Fibroblast of mammary gland (primary cell): ENCODE measurements around the gene TMBIM1.

Experiments used
- DNase-seq: peaks from one replicate; pipeline ENCODE4 v3.0.0-alpha.2; 2010; ENCODE audit warnings: low read depth
- H3K4me3 ChIP-seq: 2 replicates; pipeline ENCODE4 v1.5.1; 2011; ENCODE audit warnings: low read depth, mild to moderate bottlenecking, low read length, moderate library complexity; ENCODE audit not compliant: control insufficient read depth
- TF ChIP-seq, protein P1 (sequence below): conservative IDR thresholded peaks from 2 replicates; pipeline ENCODE4 v1.5.1; 2011; ENCODE audit warnings: low read depth, low read length, inconsistent platforms; ENCODE audit not compliant: control insufficient read depth, insufficient read depth

TMBIM1 gene

GRCh38 chr2:218236829-218237228 lies 55.5 kb downstream of the TMBIM1 start:
- H3K4me3 ChIP-seq = no peak overlapping the region
- DNase-seq = no peak
- TF ChIP-seq, protein P1, sequence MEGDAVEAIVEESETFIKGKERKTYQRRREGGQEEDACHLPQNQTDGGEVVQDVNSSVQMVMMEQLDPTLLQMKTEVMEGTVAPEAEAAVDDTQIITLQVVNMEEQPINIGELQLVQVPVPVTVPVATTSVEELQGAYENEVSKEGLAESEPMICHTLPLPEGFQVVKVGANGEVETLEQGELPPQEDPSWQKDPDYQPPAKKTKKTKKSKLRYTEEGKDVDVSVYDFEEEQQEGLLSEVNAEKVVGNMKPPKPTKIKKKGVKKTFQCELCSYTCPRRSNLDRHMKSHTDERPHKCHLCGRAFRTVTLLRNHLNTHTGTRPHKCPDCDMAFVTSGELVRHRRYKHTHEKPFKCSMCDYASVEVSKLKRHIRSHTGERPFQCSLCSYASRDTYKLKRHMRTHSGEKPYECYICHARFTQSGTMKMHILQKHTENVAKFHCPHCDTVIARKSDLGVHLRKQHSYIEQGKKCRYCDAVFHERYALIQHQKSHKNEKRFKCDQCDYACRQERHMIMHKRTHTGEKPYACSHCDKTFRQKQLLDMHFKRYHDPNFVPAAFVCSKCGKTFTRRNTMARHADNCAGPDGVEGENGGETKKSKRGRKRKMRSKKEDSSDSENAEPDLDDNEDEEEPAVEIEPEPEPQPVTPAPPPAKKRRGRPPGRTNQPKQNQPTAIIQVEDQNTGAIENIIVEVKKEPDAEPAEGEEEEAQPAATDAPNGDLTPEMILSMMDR = no peak

- DNase-seq = no peak
- no peak overlapping the region for H3K4me3 ChIP-seq
- TF ChIP-seq, protein P1 = no peak
Observed at GRCh38 chr2:218235017-218235416, 57.3 kb downstream of the TMBIM1 start.

DNA sequence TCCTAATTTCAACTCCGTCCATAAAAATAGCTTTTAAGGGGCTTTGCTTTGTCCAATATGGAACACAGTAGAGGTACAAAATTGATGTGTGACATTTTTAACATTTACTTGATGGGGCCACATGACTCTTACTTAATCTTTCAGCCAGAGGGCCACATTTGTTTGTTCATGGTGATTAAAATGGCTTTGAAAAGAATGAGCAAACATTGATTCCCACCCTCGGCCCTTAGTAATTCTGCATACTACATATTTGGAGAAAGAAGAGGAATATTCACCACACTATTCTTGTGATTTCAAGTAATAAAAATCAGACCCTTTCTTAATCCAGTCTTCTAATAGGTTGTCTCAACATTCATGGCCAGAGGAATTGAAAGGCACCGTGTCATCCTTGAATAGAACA lies 57.8 kb downstream of the TMBIM1 start:
- H3K4me3 ChIP-seq = no peak overlapping the region
- TF ChIP-seq, protein P1 = no peak
- DNase-seq = no peak

- H3K4me3 ChIP-seq = no peak overlapping the region
- TF ChIP-seq, protein P1 = no peak
- no peak for DNase-seq
Observed at GRCh38 chr2:218233543-218233942, 58.8 kb downstream of the TMBIM1 start.

GRCh38 chr2:218230882-218231281 lies 61.4 kb downstream of the TMBIM1 start:
- TF ChIP-seq, protein P1 = peak; percentile 39
- no peak overlapping the region for H3K4me3 ChIP-seq
- peak; percentile 49 for DNase-seq

- TF ChIP-seq, protein P1 = no peak
- no peak for DNase-seq
- no peak overlapping the region for H3K4me3 ChIP-seq
Observed at GRCh38 chr2:218229851-218230250, 62.5 kb downstream of the TMBIM1 start.

- TF ChIP-seq, protein P1 = no peak
- no peak overlapping the region for H3K4me3 ChIP-seq
- peak; percentile 74 for DNase-seq
Observed at GRCh38 chr2:218229239-218229638, 63.1 kb downstream of the TMBIM1 start.
